H9 (cell line): Measurements from ENCODE around the gene TIPARP. TPM values are rescaled to one million over a fixed set of nuclear protein-coding genes. Genes with fewer than 3 reads are reported as not detected.

Source experiments
- DNase-seq: peaks from one replicate; pipeline ENCODE4 v3.0.0-alpha.2; 2017
- H2AFZ ChIP-seq: one replicate; pipeline ENCODE4 v1.6.1; 2013; ENCODE audit warnings: mild to moderate bottlenecking, low read length, control low read depth, moderate library complexity
- H2AK5ac ChIP-seq: 2 replicates; pipeline ENCODE4 v1.6.1; 2013; ENCODE audit warnings: low read length, control low read depth, mixed read lengths; ENCODE audit not compliant: insufficient read length
- H2BK120ac ChIP-seq: one replicate; pipeline ENCODE4 v1.6.1; 2013; ENCODE audit warnings: low read depth, mild to moderate bottlenecking, low read length, control low read depth, inconsistent platforms; ENCODE audit not compliant: poor library complexity, severe bottlenecking
- H2BK12ac ChIP-seq: 2 replicates; pipeline ENCODE4 v1.6.1; 2013; ENCODE audit warnings: low read length, control low read depth, mixed read lengths, low read depth; ENCODE audit not compliant: insufficient read length
- H2BK15ac ChIP-seq: 2 replicates; pipeline ENCODE4 v1.6.1; 2013; ENCODE audit warnings: low read depth, low read length, control low read depth
- H2BK20ac ChIP-seq: one replicate; pipeline ENCODE4 v1.6.1; 2013; ENCODE audit warnings: low read depth, mild to moderate bottlenecking, low read length, control low read depth, inconsistent platforms; ENCODE audit not compliant: poor library complexity, severe bottlenecking
- H2BK5ac ChIP-seq: 2 replicates; pipeline ENCODE4 v1.6.1; 2013; ENCODE audit warnings: low read length, control low read depth, mixed read lengths; ENCODE audit not compliant: insufficient read length
- H3K14ac ChIP-seq: 2 replicates; pipeline ENCODE4 v1.6.1; 2013; ENCODE audit warnings: low read length, control low read depth; ENCODE audit not compliant: insufficient read depth
- H3K18ac ChIP-seq: 2 replicates; pipeline ENCODE4 v1.6.1; 2013; ENCODE audit warnings: low read depth, mild to moderate bottlenecking, mixed read lengths, low read length, control low read depth; ENCODE audit not compliant: insufficient read length
- H3K23ac ChIP-seq: 2 replicates; pipeline ENCODE4 v1.6.1; 2013; ENCODE audit warnings: low read length, control low read depth, mixed read lengths, low read depth; ENCODE audit not compliant: insufficient read length
- H3K23me2 ChIP-seq: 2 replicates; pipeline ENCODE4 v1.6.1; 2013; ENCODE audit warnings: low read depth, mild to moderate bottlenecking, mixed read lengths, low read length, control low read depth; ENCODE audit not compliant: insufficient read length, poor library complexity, severe bottlenecking
- H3K27ac ChIP-seq: 2 replicates; pipeline ENCODE4 v1.5.1; 2013; ENCODE audit warnings: low read length, control low read depth, mixed read lengths, low read depth; ENCODE audit not compliant: insufficient read length
- H3K27me3 ChIP-seq: 2 replicates; pipeline ENCODE4 v1.6.1; 2013; ENCODE audit warnings: low read length, control low read depth, inconsistent platforms; ENCODE audit not compliant: insufficient read depth
- H3K4ac ChIP-seq: 2 replicates; pipeline ENCODE4 v1.6.1; 2013; ENCODE audit warnings: low read depth, mild to moderate bottlenecking, control low read depth, inconsistent platforms, low read length, moderate library complexity
- H3K4me1 ChIP-seq: 2 replicates; pipeline ENCODE4 v1.6.1; 2013; ENCODE audit warnings: low read length, control low read depth, inconsistent platforms; ENCODE audit not compliant: insufficient read depth
- H3K4me2 ChIP-seq: 2 replicates; pipeline ENCODE4 v1.6.1; 2013; ENCODE audit warnings: low read length, control low read depth, mixed read lengths; ENCODE audit not compliant: insufficient read length, insufficient read depth
- H3K56ac ChIP-seq: 2 replicates; pipeline ENCODE4 v1.6.1; 2013; ENCODE audit warnings: low read depth, mild to moderate bottlenecking, mixed read lengths, low read length, control low read depth; ENCODE audit not compliant: insufficient read length
- H3K79me1 ChIP-seq: 2 replicates; pipeline ENCODE4 v1.6.1; 2013; ENCODE audit warnings: low read depth, mild to moderate bottlenecking, moderate library complexity, low read length, control low read depth, inconsistent platforms; ENCODE audit not compliant: insufficient read depth, poor library complexity, severe bottlenecking
- H3K79me2 ChIP-seq: 2 replicates; pipeline ENCODE4 v1.6.1; 2013; ENCODE audit warnings: low read length, control low read depth, inconsistent platforms; ENCODE audit not compliant: insufficient read depth
- H3K9ac ChIP-seq: 2 replicates; pipeline ENCODE4 v1.6.1; 2013; ENCODE audit warnings: low read length, control low read depth, mixed read lengths; ENCODE audit not compliant: insufficient read length; ENCODE audit errors: extremely low read depth
- H3K9me3 ChIP-seq: one replicate; pipeline ENCODE4 v1.6.1; 2013; ENCODE audit warnings: low read depth, low read length, inconsistent platforms; ENCODE audit not compliant: control insufficient read depth
- H3T11ph ChIP-seq: one replicate; pipeline ENCODE4 v1.6.1; 2013; ENCODE audit warnings: mild to moderate bottlenecking, low read length, control low read depth, inconsistent platforms
- H4K20me1 ChIP-seq: one replicate; pipeline ENCODE4 v1.6.1; 2013; ENCODE audit not compliant: control insufficient read depth, insufficient read length, insufficient read depth
- H4K5ac ChIP-seq: 2 replicates; pipeline ENCODE4 v1.6.1; 2013; ENCODE audit warnings: low read depth, mild to moderate bottlenecking, mixed read lengths, low read length, control low read depth; ENCODE audit not compliant: insufficient read length
- H4K8ac ChIP-seq: replicated peaks from 2 replicates; pipeline ENCODE4 v1.6.1; 2013; ENCODE audit warnings: low read length, control low read depth, mixed read lengths, low read depth; ENCODE audit not compliant: insufficient read length
- H4K91ac ChIP-seq: 2 replicates; pipeline ENCODE4 v1.6.1; 2013; ENCODE audit warnings: low read depth, mild to moderate bottlenecking, moderate library complexity, mixed read lengths, low read length, control low read depth; ENCODE audit not compliant: insufficient read length
- H3K27ac Mint-ChIP-seq, 3 experiments: 2 replicates in 2 of 3; 3 replicates in 1 of 3; pipeline ENCODE4 v1.8.0; 2020 to 2021; ENCODE audit warnings: mixed read lengths in 3 of 3, mild to moderate bottlenecking in 1 of 3, moderate library complexity in 1 of 3
- H3K27me3 Mint-ChIP-seq: 2 replicates; pipeline ENCODE4 v1.8.0; 2021; ENCODE audit warnings: low read depth, mild to moderate bottlenecking, moderate library complexity, mixed read lengths
- H3K36me3 Mint-ChIP-seq, 3 experiments: 2 replicates in 2 of 3; 3 replicates in 1 of 3; pipeline ENCODE4 v1.8.0; 2020 to 2021; ENCODE audit warnings: low read depth in 3 of 3, mixed read lengths in 3 of 3; ENCODE audit not compliant: insufficient read depth in 1 of 3
- H3K4me1 Mint-ChIP-seq, 2 experiments: 2 replicates each; pipeline ENCODE4 v1.8.0; 2020; ENCODE audit warnings: mixed read lengths in 2 of 2
- H3K4me3 Mint-ChIP-seq, 2 experiments: 2 replicates in 1 of 2; 3 replicates in 1 of 2; pipeline ENCODE4 v1.8.0; 2020 to 2021; ENCODE audit warnings: mild to moderate bottlenecking in 2 of 2, mixed read lengths in 2 of 2, moderate library complexity in 1 of 2
- H3K9me3 Mint-ChIP-seq, 2 experiments: 2 replicates in 1 of 2; 3 replicates in 1 of 2; pipeline ENCODE4 v1.8.0; 2020; ENCODE audit warnings: mild to moderate bottlenecking in 2 of 2, mixed read lengths in 2 of 2, moderate library complexity in 1 of 2
- WGBS: extraction: QIAGEN DNeasy Blood & Tissue Kit; methylation state at CpG from one replicate; pipeline ENCODE4 v1.1.7; 2013; ENCODE audit warnings: missing lambda C conversion rate, low lambda C conversion rate, mixed read lengths; ENCODE audit not compliant: insufficient read length; ENCODE audit errors: extremely low coverage; 5-methylcytosine and 5-hydroxymethylcytosine counted together
- total RNA-seq: library from RNA; stranded (reverse); gene quantifications from 2 replicates; pipeline ENCODE4 v1.2.1, GENCODE V29; 2021
- TF ChIP-seq, protein P1 (sequence below): fragments of 200-600 bp; sonication (generic); conservative IDR thresholded peaks from 3 replicates; pipeline ENCODE4 v1.8.0; 2021; ENCODE audit warnings: antibody characterized with exemption, mild to moderate bottlenecking

The TIPARP gene
- total RNA-seq, 1 experiment from 2014 or later: 5.9 TPM

- Histone ChIP-seq H3K4ac (no peak overlapping the region), H3K14ac (no peak overlapping the region), H3K23me2 (no peaks in the 10 kb centered on the region), H4K8ac (no peak overlapping the region), H3K9ac (no peak overlapping the region), H2BK5ac (no peak overlapping the region), H3K4me2 (no peak overlapping the region), H2BK15ac (no peak overlapping the region), H2BK120ac (no peak overlapping the region), H3K27ac (no peak overlapping the region), H2AK5ac (no peak overlapping the region), H4K91ac (no peak overlapping the region), H4K20me1 (no peaks in the 10 kb centered on the region), H4K5ac (no peak overlapping the region), H3K4me1 (no peaks in the 10 kb centered on the region), H3K23ac (no peak overlapping the region), H2BK12ac (no peak overlapping the region), H3K56ac (no peak overlapping the region), H3K18ac (no peak overlapping the region), H2AFZ (no peak overlapping the region), H3K79me2 (no peaks in the 10 kb centered on the region; the same call in 1 of the 2 replicates), H2BK20ac (no peak overlapping the region), H3K9me3 (no peaks in the 10 kb centered on the region), H3K27me3 (no peaks in the 10 kb centered on the region), H3K79me1 (no peaks in the 10 kb centered on the region), H3T11ph (no peak overlapping the region)
- no peak overlapping the region for H3K4me3 Mint-ChIP-seq
- H3K36me3 Mint-ChIP-seq: peaks cover 10 to 37% (median 19%) of the 10 kb centered on the region in 3 experiments; a peak in 6 of 7 replicates
- DNase-seq: no peak
- no peaks in the 10 kb centered on the region for H3K9me3 Mint-ChIP-seq
- H3K27ac Mint-ChIP-seq: no peak overlapping the region
- no peaks in the 10 kb centered on the region for H3K27me3 Mint-ChIP-seq
- peaks cover 11 to 47% of the 10 kb centered on the region in 2 experiments for H3K4me1 Mint-ChIP-seq
- TF ChIP-seq, protein P1, sequence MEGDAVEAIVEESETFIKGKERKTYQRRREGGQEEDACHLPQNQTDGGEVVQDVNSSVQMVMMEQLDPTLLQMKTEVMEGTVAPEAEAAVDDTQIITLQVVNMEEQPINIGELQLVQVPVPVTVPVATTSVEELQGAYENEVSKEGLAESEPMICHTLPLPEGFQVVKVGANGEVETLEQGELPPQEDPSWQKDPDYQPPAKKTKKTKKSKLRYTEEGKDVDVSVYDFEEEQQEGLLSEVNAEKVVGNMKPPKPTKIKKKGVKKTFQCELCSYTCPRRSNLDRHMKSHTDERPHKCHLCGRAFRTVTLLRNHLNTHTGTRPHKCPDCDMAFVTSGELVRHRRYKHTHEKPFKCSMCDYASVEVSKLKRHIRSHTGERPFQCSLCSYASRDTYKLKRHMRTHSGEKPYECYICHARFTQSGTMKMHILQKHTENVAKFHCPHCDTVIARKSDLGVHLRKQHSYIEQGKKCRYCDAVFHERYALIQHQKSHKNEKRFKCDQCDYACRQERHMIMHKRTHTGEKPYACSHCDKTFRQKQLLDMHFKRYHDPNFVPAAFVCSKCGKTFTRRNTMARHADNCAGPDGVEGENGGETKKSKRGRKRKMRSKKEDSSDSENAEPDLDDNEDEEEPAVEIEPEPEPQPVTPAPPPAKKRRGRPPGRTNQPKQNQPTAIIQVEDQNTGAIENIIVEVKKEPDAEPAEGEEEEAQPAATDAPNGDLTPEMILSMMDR: no peak
- whole genome bisulfite sequencing: no CpG with 5 or more reads among the region's 1 CpG
Observed at GRCh38 chr3:156682501-156682900, 8.1 kb downstream of the TIPARP start.
